ENCODE measurements around the gene TJP2.

GRCh38 chr9:69322256-69322655 lies 148.2 kb downstream of the TJP2 start:
- no peak for TF ChIP-seq POLR2AphosphoS5 (IDR thresholded peaks at IDR 0.05; ENCODE audit: borderline replicate concordance, low read depth, low read length)
- TF ChIP-seq EZH2 (IDR thresholded peaks at IDR 0.05): no peak
- TF ChIP-seq FOXP2 (optimal IDR thresholded peaks at IDR 0.05; ENCODE audit: control extremely low read depth, extremely low read length, insufficient read depth): no peak

Measured in SK-N-MC (cell line).